Adrenal gland (tissue), 5 donors: Measurements from ENCODE around the gene DYNC1I1.

ENCODE experiments used
- POLR2A ChIP-seq, 2 donors: fragments of 450-650 bp; IDR thresholded peaks; one replicate each; pipeline ENCODE4 v1.6.1; 2017; ENCODE audit warnings: antibody characterized with exemption in 2 of 2, mild to moderate bottlenecking in 2 of 2, moderate library complexity in 1 of 2
- TF ChIP-seq, protein P1 (sequence below), 6 experiments: fragments of 450-650 bp in 4 of 6; fragments of 200-600 bp in 2 of 6; sonication (generic) in 1 of 6; IDR thresholded peaks; 1 replicate in 5 of 6; 2 replicates in 1 of 6; pipeline versions ENCODE4 v1.5.1 to v1.8.0; 2016 to 2021; ENCODE audit warnings: antibody characterized with exemption in 6 of 6, mild to moderate bottlenecking in 2 of 6, moderate library complexity in 1 of 6
- donor health status: DM: no; HTN: no; CAD: no.

DNA sequence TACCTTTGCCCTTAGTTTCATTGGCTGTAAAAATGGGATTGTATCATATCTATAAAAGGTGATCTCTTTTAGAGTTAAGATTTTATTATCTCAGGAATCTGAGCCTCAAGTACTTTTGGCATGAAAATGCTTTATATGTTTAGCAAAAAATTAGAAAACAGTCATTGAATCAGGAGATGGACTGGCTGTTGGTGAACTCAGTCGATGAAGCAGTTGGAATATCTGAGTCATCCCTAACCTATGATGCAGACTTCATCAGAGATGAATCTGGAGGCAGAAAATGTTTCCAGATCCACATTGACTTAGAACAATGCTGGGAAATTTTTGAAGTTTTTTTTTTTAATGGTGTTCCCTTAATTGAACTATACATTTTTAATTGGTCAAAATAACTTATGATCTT lies 321.1 kb downstream of the DYNC1I1 start:
- TF ChIP-seq POLR2A (IDR thresholded peaks at IDR 0.05): no peak
- TF ChIP-seq, protein P1, sequence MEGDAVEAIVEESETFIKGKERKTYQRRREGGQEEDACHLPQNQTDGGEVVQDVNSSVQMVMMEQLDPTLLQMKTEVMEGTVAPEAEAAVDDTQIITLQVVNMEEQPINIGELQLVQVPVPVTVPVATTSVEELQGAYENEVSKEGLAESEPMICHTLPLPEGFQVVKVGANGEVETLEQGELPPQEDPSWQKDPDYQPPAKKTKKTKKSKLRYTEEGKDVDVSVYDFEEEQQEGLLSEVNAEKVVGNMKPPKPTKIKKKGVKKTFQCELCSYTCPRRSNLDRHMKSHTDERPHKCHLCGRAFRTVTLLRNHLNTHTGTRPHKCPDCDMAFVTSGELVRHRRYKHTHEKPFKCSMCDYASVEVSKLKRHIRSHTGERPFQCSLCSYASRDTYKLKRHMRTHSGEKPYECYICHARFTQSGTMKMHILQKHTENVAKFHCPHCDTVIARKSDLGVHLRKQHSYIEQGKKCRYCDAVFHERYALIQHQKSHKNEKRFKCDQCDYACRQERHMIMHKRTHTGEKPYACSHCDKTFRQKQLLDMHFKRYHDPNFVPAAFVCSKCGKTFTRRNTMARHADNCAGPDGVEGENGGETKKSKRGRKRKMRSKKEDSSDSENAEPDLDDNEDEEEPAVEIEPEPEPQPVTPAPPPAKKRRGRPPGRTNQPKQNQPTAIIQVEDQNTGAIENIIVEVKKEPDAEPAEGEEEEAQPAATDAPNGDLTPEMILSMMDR (IDR thresholded peaks at IDR 0.05): no peak
